ENCODE measurements around the gene TRPC5OS.

TRPC5OS gene

GRCh38 chrX:111875881-111876280 lies at the start of gene TRPC5OS:
TSS of gene TRPC5OS (plus strand) at chrX:111876181. CDS start at chrX:111901850, 25,669 bp downstream.
- H3K27me3 ChIP-seq (ENCODE audit: control insufficient read depth, low read length) = no peaks in the 10 kb centered on the region
- no peaks in the 10 kb centered on the region for H3K4me1 ChIP-seq (ENCODE audit: control insufficient read depth, low read length)
- no peaks in the 10 kb centered on the region for H3K9me2 ChIP-seq (replicated peaks; ENCODE audit: control insufficient read depth, low read length)
- no peaks in the 10 kb centered on the region for H3K9me3 ChIP-seq (ENCODE audit: control insufficient read depth, insufficient read depth, low read length)
- no peak within 1 kb of the TSS for H3K4me3 ChIP-seq (ENCODE audit: low read length)
- no peaks in the 10 kb centered on the region for H4K20me1 ChIP-seq (ENCODE audit: control insufficient read depth, insufficient read depth, low read depth, low read length)
- H3K27ac ChIP-seq (ENCODE audit: low read depth, low read length) = no peak within 1 kb of the TSS
- TF ChIP-seq, protein P1, sequence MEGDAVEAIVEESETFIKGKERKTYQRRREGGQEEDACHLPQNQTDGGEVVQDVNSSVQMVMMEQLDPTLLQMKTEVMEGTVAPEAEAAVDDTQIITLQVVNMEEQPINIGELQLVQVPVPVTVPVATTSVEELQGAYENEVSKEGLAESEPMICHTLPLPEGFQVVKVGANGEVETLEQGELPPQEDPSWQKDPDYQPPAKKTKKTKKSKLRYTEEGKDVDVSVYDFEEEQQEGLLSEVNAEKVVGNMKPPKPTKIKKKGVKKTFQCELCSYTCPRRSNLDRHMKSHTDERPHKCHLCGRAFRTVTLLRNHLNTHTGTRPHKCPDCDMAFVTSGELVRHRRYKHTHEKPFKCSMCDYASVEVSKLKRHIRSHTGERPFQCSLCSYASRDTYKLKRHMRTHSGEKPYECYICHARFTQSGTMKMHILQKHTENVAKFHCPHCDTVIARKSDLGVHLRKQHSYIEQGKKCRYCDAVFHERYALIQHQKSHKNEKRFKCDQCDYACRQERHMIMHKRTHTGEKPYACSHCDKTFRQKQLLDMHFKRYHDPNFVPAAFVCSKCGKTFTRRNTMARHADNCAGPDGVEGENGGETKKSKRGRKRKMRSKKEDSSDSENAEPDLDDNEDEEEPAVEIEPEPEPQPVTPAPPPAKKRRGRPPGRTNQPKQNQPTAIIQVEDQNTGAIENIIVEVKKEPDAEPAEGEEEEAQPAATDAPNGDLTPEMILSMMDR (IDR thresholded peaks at IDR 0.05; ENCODE audit: low read depth, low read length, poor library complexity, severe bottlenecking) = no peak
- TF ChIP-seq EZH2phosphoT487 (IDR thresholded peaks at IDR 0.05; ENCODE audit: borderline replicate concordance, low read length) = no peak
- no peaks in the 10 kb centered on the region for H3K79me2 ChIP-seq (ENCODE audit: control insufficient read depth, low read length)
- H3K36me3 ChIP-seq (ENCODE audit: control insufficient read depth, low read length) = no peaks in the 10 kb centered on the region
- no peak within 1 kb of the TSS for H3K4me2 ChIP-seq (ENCODE audit: low read length)
- H3F3A ChIP-seq (ENCODE audit: control insufficient read depth, insufficient read depth) = no peaks in the 10 kb centered on the region

- no peaks in the 10 kb centered on the region for H3K79me2 ChIP-seq (ENCODE audit: control insufficient read depth, low read length)
- H3F3A ChIP-seq (ENCODE audit: control insufficient read depth, insufficient read depth) = no peaks in the 10 kb centered on the region
- no peaks in the 10 kb centered on the region for H3K36me3 ChIP-seq (ENCODE audit: control insufficient read depth, low read length)
- no peak overlapping the region for H3K27ac ChIP-seq (ENCODE audit: low read depth, low read length)
- no peak for TF ChIP-seq EZH2phosphoT487 (IDR thresholded peaks at IDR 0.05; ENCODE audit: borderline replicate concordance, low read length)
- TF ChIP-seq, protein P1 (IDR thresholded peaks at IDR 0.05; ENCODE audit: low read depth, low read length, poor library complexity, severe bottlenecking) = no peak
- H3K9me2 ChIP-seq (replicated peaks; ENCODE audit: control insufficient read depth, low read length) = no peaks in the 10 kb centered on the region
- no peak overlapping the region for H3K4me2 ChIP-seq (ENCODE audit: low read length)
- no peaks in the 10 kb centered on the region for H3K9me3 ChIP-seq (ENCODE audit: control insufficient read depth, insufficient read depth, low read length)
- no peaks in the 10 kb centered on the region for H4K20me1 ChIP-seq (ENCODE audit: control insufficient read depth, insufficient read depth, low read depth, low read length)
- H3K4me3 ChIP-seq (ENCODE audit: low read length) = no peak overlapping the region
- no peaks in the 10 kb centered on the region for H3K27me3 ChIP-seq (ENCODE audit: control insufficient read depth, low read length)
- H3K4me1 ChIP-seq (ENCODE audit: control insufficient read depth, low read length) = no peaks in the 10 kb centered on the region
Measured at GRCh38 chrX:111829345-111829744, 46.6 kb upstream of the TRPC5OS start.

GRCh38 chrX:111830571-111830970 lies 45.4 kb upstream of the TRPC5OS start:
- Histone ChIP-seq H3K9me3 (ENCODE audit: control insufficient read depth, insufficient read depth, low read length) (no peaks in the 10 kb centered on the region), H3K27ac (ENCODE audit: low read depth, low read length) (no peak overlapping the region), H3K36me3 (ENCODE audit: control insufficient read depth, low read length) (no peaks in the 10 kb centered on the region), H3K27me3 (ENCODE audit: control insufficient read depth, low read length) (no peaks in the 10 kb centered on the region), H3F3A (ENCODE audit: control insufficient read depth, insufficient read depth) (no peaks in the 10 kb centered on the region), H4K20me1 (ENCODE audit: control insufficient read depth, insufficient read depth, low read depth, low read length) (no peaks in the 10 kb centered on the region), H3K79me2 (ENCODE audit: control insufficient read depth, low read length) (no peaks in the 10 kb centered on the region), H3K4me3 (ENCODE audit: low read length) (no peak overlapping the region), H3K4me2 (ENCODE audit: low read length) (no peak overlapping the region), H3K9me2 (replicated peaks; ENCODE audit: control insufficient read depth, low read length) (no peaks in the 10 kb centered on the region), H3K4me1 (ENCODE audit: control insufficient read depth, low read length) (no peaks in the 10 kb centered on the region)
- TF ChIP-seq EZH2phosphoT487 (IDR thresholded peaks at IDR 0.05; ENCODE audit: borderline replicate concordance, low read length) = no peak
- TF ChIP-seq, protein P1 (IDR thresholded peaks at IDR 0.05; ENCODE audit: low read depth, low read length, poor library complexity, severe bottlenecking) = no peak

Measured in DOHH2 (cell line).